ENCODE measurements around the gene LIPC. TPM values are rescaled to one million over a fixed set of nuclear protein-coding genes. Genes with fewer than 3 reads are reported as not detected.

Gene LIPC
- total and polyA plus RNA-seq, 2 of the 4 experiments (the other 2 are of a cell fraction), result 0.07 TPM; not detected in 1

- TF ChIP-seq USF2 (IDR thresholded peaks at IDR 0.05; ENCODE audit: low read depth, low read length) (no peak), MAZ (IDR thresholded peaks at IDR 0.05; ENCODE audit: borderline replicate concordance, low read depth, low read length) (no peak), FOS (IDR thresholded peaks at IDR 0.05; ENCODE audit: low read depth, low read length) (no peak)
Observed at GRCh38 chr15:58465070-58465469, 33.3 kb downstream of the LIPC start (continued).

DNA sequence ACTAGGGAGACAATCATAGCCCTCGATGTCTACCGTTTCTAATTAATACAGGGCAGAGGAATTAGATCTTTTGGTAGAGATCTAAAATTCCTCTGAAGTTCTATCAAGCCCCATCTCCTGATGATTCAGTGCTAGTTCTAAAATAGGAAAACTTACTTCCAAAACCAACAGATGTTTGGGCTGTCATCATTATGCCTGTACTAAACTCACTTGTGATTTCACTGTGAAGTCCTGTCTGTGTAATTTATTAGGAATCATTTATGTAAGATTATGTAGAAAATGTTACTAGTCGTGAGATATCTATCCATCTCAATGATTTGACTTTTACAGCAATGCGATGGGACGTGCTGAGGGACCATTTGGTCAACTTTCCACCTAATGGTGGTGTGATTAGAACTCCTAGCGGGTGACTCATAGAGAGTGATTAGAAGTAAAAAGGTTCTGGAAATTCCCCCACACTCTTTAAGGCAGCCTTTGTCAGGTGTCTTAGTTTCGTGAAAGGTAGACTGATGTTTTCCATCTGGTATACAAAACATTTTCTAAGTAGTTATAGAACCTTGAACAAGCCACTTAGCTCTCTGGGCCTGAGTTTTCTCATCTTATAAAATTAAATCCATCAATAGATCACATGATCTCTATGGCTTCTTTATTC lies 34.2 kb downstream of the LIPC start:
- Histone ChIP-seq H3K4ac (ENCODE audit: low read depth, low read length) (peak overlapping the region; percentile 74; the same call in 1 of the 2 replicates), H3K9me1 (ENCODE audit: insufficient read depth, low read length) (peaks cover 18% of the 10 kb centered on the region; the same call in 1 of the 2 replicates), H2BK20ac (ENCODE audit: low read depth, low read length) (peak overlapping the region; percentile 73; the same call in 1 of the 2 replicates), H4K20me1 (ENCODE audit: insufficient read depth, low read length) (no peaks in the 10 kb centered on the region), H2BK120ac (ENCODE audit: low read depth, low read length) (peak overlapping the region; percentile 82), H4K8ac (ENCODE audit: low read depth in 2 of 2, low read length in 2 of 2) (peak overlapping the region in 1 of 2 experiments; percentile 43; a peak in 2 of 4 replicates), H3K4me1 (ENCODE audit: control insufficient read depth, insufficient read depth, low read length) (peaks cover 11% of the 10 kb centered on the region), H4K5ac (ENCODE audit: low read depth, low read length) (peak overlapping the region; percentile 1; the same call in 1 of the 2 replicates), H3K56ac (ENCODE audit: extremely low read depth, insufficient read depth, low read length) (no peak overlapping the region), H2AK5ac (ENCODE audit: low read depth, low read length) (peak overlapping the region; percentile 98), H3K27ac (ENCODE audit: insufficient read depth, low read length) (no peak overlapping the region), H3K4me2 (ENCODE audit: low read depth, low read length) (no peak overlapping the region), H3K9me3 (ENCODE audit: control insufficient read depth, insufficient read depth, low read length) (peaks cover 2% of the 10 kb centered on the region; the same call in 1 of the 2 replicates), H3K9ac (ENCODE audit: low read depth, low read length) (no peak overlapping the region), H2BK15ac (ENCODE audit: low read depth, low read length) (peak overlapping the region; percentile 98; the same call in 2 of the 3 replicates), H3K79me1 (ENCODE audit: low read depth in 1 of 2, low read length in 2 of 2) (no peaks in the 10 kb centered on the region), H2BK5ac (ENCODE audit: low read depth, low read length, poor library complexity, severe bottlenecking) (peak overlapping the region; percentile 25), H3K23ac (ENCODE audit: low read depth, low read length) (no peak overlapping the region), H3K18ac (ENCODE audit: low read depth, low read length) (peak overlapping the region; percentile 12; the same call in 1 of the 2 replicates), H3K14ac (replicated peaks; ENCODE audit: low read depth, low read length) (peak overlapping the region; percentile 82), H2AK9ac (replicated peaks; ENCODE audit: low read depth, low read length, poor library complexity) (no peak overlapping the region), H2AFZ (replicated peaks; ENCODE audit: low read length, poor library complexity) (no peak overlapping the region), H4K91ac (ENCODE audit: insufficient read depth, low read depth, low read length) (0 out of 2 replicates have a peak overlapping the region, but pooled peaks have one; percentile 72), H3K27me3 (ENCODE audit: control insufficient read depth, insufficient read depth, low read length) (no peaks in the 10 kb centered on the region), H3K36me3 (ENCODE audit: control insufficient read depth, insufficient read depth, low read length) (no peaks in the 10 kb centered on the region), H3K4me3 (ENCODE audit: insufficient read depth, low read depth, low read length) (no peak overlapping the region)
- DNase-seq, result peak; percentile 52
- ChIA-PET CTCF (no interaction called here), POLR2A (ENCODE audit: unreplicated experiment) (no interaction called here)
- in situ Hi-C loops (cut with MboI; ENCODE audit: low sequenced_read_pairs) (no loop called here), intact Hi-C loops (cut with micrococcal nuclease) (no loop called here), dilution Hi-C loops (cut with HindIII; ENCODE audit: low sequenced_read_pairs, unreplicated experiment) (no loop called here)
- no peak for ATAC-seq (ENCODE audit: low read depth)
- WGBS, 2 experiments (ENCODE audit: extremely low coverage in 2 of 2, insufficient read length in 1 of 2), result no CpG with 5 or more reads among the region's 7 CpGs
- no TSS peak for BruUV-seq (replicated peaks)
- TF ChIP-seq CEBPB (IDR thresholded peaks at IDR 0.05; ENCODE audit: low read depth, low read length), result no peak
- no peak for TF ChIP-seq SMC3 (IDR thresholded peaks at IDR 0.05; ENCODE audit: low read depth, low read length)
- TF ChIP-seq, protein P1, sequence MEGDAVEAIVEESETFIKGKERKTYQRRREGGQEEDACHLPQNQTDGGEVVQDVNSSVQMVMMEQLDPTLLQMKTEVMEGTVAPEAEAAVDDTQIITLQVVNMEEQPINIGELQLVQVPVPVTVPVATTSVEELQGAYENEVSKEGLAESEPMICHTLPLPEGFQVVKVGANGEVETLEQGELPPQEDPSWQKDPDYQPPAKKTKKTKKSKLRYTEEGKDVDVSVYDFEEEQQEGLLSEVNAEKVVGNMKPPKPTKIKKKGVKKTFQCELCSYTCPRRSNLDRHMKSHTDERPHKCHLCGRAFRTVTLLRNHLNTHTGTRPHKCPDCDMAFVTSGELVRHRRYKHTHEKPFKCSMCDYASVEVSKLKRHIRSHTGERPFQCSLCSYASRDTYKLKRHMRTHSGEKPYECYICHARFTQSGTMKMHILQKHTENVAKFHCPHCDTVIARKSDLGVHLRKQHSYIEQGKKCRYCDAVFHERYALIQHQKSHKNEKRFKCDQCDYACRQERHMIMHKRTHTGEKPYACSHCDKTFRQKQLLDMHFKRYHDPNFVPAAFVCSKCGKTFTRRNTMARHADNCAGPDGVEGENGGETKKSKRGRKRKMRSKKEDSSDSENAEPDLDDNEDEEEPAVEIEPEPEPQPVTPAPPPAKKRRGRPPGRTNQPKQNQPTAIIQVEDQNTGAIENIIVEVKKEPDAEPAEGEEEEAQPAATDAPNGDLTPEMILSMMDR (conservative IDR thresholded peaks at IDR 0.05; ENCODE audit: low read depth, low read length), result no peak
- TF ChIP-seq MAFK (IDR thresholded peaks at IDR 0.05; ENCODE audit: low read depth, low read length), result no peak
- TF ChIP-seq RCOR1 (IDR thresholded peaks at IDR 0.05; ENCODE audit: insufficient replicate concordance, low read length), result no peak
- TF ChIP-seq RFX5 (IDR thresholded peaks at IDR 0.05; ENCODE audit: low read depth, low read length), result no peak
- TF ChIP-seq NFE2L2 (IDR thresholded peaks at IDR 0.05; ENCODE audit: low read depth, low read length), result no peak
- TF ChIP-seq BHLHE40 (IDR thresholded peaks at IDR 0.05; ENCODE audit: low read depth, low read length), result no peak
- TF ChIP-seq ELK1 (IDR thresholded peaks at IDR 0.05; ENCODE audit: borderline replicate concordance, low read depth, low read length), result no peak
- no peak for TF ChIP-seq FOS (IDR thresholded peaks at IDR 0.05; ENCODE audit: low read depth, low read length)

All from IMR-90 (cell line).